SU-DHL-6 (cell line): ENCODE measurements around the gene APOBEC3B.
"Not testable (repeated sequence)": the region's sequence is repeated elsewhere in the genome, so short reads cannot be mapped to it uniquely, and the experiment has no call there.

ENCODE experiments used
- H2AFZ ChIP-seq: fragments of 200-600 bp; sonication (generic); 2 replicates; pipeline ENCODE4 v1.6.1; 2014; ENCODE audit warnings: low read depth, mild to moderate bottlenecking, moderate library complexity, mixed read lengths, antibody characterized with exemption, low read length; ENCODE audit not compliant: severe bottlenecking
- H3F3A ChIP-seq: fragments of 200-600 bp; shearing (Covaris generic); 2 replicates; pipeline ENCODE4 v1.6.0; 2016; ENCODE audit warnings: antibody characterized with exemption, mild to moderate bottlenecking; ENCODE audit not compliant: insufficient read depth
- H3K27ac ChIP-seq: fragments of 200-600 bp; sonication (generic); 2 replicates; pipeline ENCODE4 v1.5.1; 2016; ENCODE audit warnings: low read depth, mild to moderate bottlenecking, low read length, moderate library complexity, mixed read lengths
- H3K27me3 ChIP-seq: fragments of 200-600 bp; sonication (generic), shearing (Covaris generic); 2 replicates; pipeline ENCODE4 v1.6.0; 2014; ENCODE audit warnings: mild to moderate bottlenecking, low read length
- H3K36me3 ChIP-seq: fragments of 200-600 bp; sonication (generic); 2 replicates; pipeline ENCODE4 v1.6.1; 2014; ENCODE audit warnings: mild to moderate bottlenecking, low read length, mixed read lengths
- H3K4me2 ChIP-seq: fragments of 300-600, 200-600 bp; shearing (Covaris generic), sonication (generic); 2 replicates; pipeline ENCODE4 v1.6.0; 2014; ENCODE audit warnings: low read length, low read depth, mild to moderate bottlenecking; ENCODE audit not compliant: poor library complexity, severe bottlenecking
- H3K4me3 ChIP-seq: fragments of 200-600 bp; sonication (generic); 2 replicates; pipeline ENCODE4 v1.5.1; 2014; ENCODE audit warnings: antibody characterized with exemption, low read length, mild to moderate bottlenecking, mixed read lengths; ENCODE audit not compliant: insufficient read depth, poor library complexity, severe bottlenecking
- H3K79me2 ChIP-seq: fragments of 200-600 bp; sonication (generic); 2 replicates; pipeline ENCODE4 v1.6.1; 2014; ENCODE audit warnings: mild to moderate bottlenecking, low read length, moderate library complexity; ENCODE audit not compliant: insufficient read depth
- H3K9ac ChIP-seq: fragments of 200-600 bp; sonication (generic); 2 replicates; pipeline ENCODE4 v1.7.0; 2014; ENCODE audit warnings: mild to moderate bottlenecking, low read length
- H3K9me2 ChIP-seq: fragments of 200-600 bp; sonication (generic); replicated peaks from 2 replicates; pipeline ENCODE4 v1.6.1; 2014; ENCODE audit warnings: low read length; ENCODE audit not compliant: insufficient read depth
- H3K9me3 ChIP-seq: fragments of 200-600 bp; sonication (generic); 2 replicates; pipeline ENCODE4 v1.6.1; 2014; ENCODE audit warnings: low read length, mixed read lengths; ENCODE audit not compliant: insufficient read depth
- H4K20me1 ChIP-seq: fragments of 200-600 bp; sonication (generic); 2 replicates; pipeline ENCODE4 v1.6.1; 2014; ENCODE audit warnings: low read depth, mild to moderate bottlenecking, antibody characterized with exemption, low read length, moderate library complexity, mixed read lengths
- EZH2phosphoT487 ChIP-seq: fragments of 200-600 bp; sonication (generic), shearing (Covaris generic); conservative IDR thresholded peaks from 2 replicates; pipeline ENCODE4 v1.6.1; 2018; ENCODE audit warnings: mild to moderate bottlenecking, antibody characterized with exemption, low read length, moderate library complexity, mixed read lengths
- TF ChIP-seq, protein P1 (sequence below): fragments of 200-600 bp; sonication (generic); IDR thresholded peaks from one replicate; pipeline ENCODE4 v1.5.1; 2017; ENCODE audit warnings: antibody characterized with exemption, mild to moderate bottlenecking, low read length, moderate library complexity; ENCODE audit not compliant: insufficient read depth, poor library complexity, severe bottlenecking

APOBEC3B gene

GRCh38 chr22:39017596-39018365 lies 35.6 kb downstream of the APOBEC3B start:
- Histone ChIP-seq H3K4me2 (no peak overlapping the region), H3K4me3 (no peak overlapping the region), H3F3A (peaks cover 20% of the 10 kb centered on the region), H2AFZ (no peak overlapping the region), H4K20me1 (no peaks in the 10 kb centered on the region), H3K9me2 (no peaks in the 10 kb centered on the region), H3K27me3 (no peaks in the 10 kb centered on the region), H3K9me3 (no peaks in the 10 kb centered on the region), H3K79me2 (peaks cover 23% of the 10 kb centered on the region), H3K27ac (no peak overlapping the region), H3K9ac (no peak overlapping the region), H3K36me3 (no peaks in the 10 kb centered on the region)
- TF ChIP-seq, protein P1, sequence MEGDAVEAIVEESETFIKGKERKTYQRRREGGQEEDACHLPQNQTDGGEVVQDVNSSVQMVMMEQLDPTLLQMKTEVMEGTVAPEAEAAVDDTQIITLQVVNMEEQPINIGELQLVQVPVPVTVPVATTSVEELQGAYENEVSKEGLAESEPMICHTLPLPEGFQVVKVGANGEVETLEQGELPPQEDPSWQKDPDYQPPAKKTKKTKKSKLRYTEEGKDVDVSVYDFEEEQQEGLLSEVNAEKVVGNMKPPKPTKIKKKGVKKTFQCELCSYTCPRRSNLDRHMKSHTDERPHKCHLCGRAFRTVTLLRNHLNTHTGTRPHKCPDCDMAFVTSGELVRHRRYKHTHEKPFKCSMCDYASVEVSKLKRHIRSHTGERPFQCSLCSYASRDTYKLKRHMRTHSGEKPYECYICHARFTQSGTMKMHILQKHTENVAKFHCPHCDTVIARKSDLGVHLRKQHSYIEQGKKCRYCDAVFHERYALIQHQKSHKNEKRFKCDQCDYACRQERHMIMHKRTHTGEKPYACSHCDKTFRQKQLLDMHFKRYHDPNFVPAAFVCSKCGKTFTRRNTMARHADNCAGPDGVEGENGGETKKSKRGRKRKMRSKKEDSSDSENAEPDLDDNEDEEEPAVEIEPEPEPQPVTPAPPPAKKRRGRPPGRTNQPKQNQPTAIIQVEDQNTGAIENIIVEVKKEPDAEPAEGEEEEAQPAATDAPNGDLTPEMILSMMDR, result no peak
- no peak for TF ChIP-seq EZH2phosphoT487

DNA sequence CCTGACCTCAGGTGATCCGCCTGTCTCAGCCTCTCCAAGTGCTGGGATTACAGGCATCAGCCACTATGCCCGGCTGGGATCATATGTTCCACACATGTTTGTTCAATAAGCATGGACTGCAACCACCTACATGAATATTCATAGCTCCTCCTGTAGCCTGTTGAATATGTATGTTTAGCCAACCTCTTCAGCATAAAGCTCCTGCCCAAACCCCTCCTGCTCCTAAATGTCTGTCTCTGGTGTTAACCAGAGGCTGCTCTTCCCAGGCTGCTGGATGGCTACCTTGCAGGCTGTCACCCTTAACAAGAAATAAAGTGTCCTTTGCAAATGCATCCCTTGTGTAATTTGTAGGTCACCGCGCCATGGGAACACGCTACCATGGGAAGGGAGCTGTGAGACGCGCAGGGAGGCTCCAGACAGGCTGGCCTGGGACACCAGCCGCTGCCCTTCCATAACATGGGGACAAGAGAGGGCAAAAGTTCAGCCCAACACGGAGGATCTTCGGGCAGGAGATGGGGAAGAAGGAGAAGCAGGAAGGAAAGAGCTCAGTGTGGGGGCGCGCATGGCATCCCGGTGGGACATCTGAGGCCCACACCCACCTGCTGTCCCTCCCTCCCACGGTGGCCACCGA lies 38.0 kb downstream of the APOBEC3B start:
- Histone ChIP-seq H3F3A (peaks cover 20% of the 10 kb centered on the region), H3K27ac (peak overlapping the region; percentile 81), H3K79me2 (peaks cover 15% of the 10 kb centered on the region), H3K9ac (peak overlapping the region; percentile 82), H3K4me2 (peak overlapping the region; percentile 89)
- H3K9me3 ChIP-seq, H3K9me2 ChIP-seq, H3K36me3 ChIP-seq, H3K27me3 ChIP-seq, H3K4me3 ChIP-seq, H2AFZ ChIP-seq, H4K20me1 ChIP-seq: not testable (repeated sequence)

GRCh38 chr22:39021552-39022250 lies 39.6 kb downstream of the APOBEC3B start:
- Histone ChIP-seq H3K36me3 (no peaks in the 10 kb centered on the region), H4K20me1 (no peaks in the 10 kb centered on the region), H3K9ac (peak overlapping the region; percentile 82), H2AFZ (no peak overlapping the region), H3K79me2 (peaks cover 8% of the 10 kb centered on the region), H3K4me2 (peak overlapping the region; percentile 89), H3F3A (peaks cover 20% of the 10 kb centered on the region), H3K27me3 (no peaks in the 10 kb centered on the region), H3K9me3 (no peaks in the 10 kb centered on the region), H3K27ac (peak overlapping the region; percentile 81), H3K9me2 (no peaks in the 10 kb centered on the region), H3K4me3 (peak overlapping the region; percentile 73)
- TF ChIP-seq, protein P1, result no peak
- TF ChIP-seq EZH2phosphoT487, result no peak
